ENCODE measurements around the gene CYP4A11.
"Not testable (repeated sequence)": the region's sequence is repeated elsewhere in the genome, so short reads cannot be mapped to it uniquely, and the experiment has no call there.

Gene CYP4A11, protein sequence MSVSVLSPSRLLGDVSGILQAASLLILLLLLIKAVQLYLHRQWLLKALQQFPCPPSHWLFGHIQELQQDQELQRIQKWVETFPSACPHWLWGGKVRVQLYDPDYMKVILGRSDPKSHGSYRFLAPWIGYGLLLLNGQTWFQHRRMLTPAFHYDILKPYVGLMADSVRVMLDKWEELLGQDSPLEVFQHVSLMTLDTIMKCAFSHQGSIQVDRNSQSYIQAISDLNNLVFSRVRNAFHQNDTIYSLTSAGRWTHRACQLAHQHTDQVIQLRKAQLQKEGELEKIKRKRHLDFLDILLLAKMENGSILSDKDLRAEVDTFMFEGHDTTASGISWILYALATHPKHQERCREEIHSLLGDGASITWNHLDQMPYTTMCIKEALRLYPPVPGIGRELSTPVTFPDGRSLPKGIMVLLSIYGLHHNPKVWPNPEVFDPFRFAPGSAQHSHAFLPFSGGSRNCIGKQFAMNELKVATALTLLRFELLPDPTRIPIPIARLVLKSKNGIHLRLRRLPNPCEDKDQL

DNA sequence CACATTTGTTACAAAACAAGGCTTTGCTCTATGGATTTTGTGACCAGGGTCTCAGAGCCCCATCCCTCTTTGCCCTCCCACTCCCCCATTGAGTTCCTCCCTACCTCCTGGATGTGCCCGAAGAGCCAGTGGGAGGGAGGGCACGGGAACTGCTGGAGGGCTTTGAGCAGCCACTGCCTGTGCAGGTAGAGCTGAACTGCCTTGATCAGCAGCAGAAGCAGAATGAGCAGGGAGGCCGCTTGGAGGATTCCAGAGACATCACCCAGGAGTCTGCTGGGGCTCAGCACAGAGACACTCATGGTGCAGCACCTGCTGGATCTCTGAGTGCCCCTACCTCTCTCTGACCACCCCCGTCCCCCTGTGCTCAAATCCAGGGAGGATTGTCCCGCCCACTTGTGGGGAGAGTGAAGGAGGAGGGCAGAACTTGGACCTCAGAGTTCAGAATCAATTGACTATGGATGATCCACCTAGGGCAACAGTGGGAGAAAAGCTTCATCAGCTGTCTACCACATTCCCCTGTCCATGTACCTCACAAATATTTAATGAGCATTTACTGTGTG is at the start of gene CYP4A11:
TSS of gene CYP4A11 (minus strand) at position 342 of the 560 bp plus-strand sequence. CDS start at position 299, 43 bp downstream.
- Histone ChIP-seq H3K36me3 (ENCODE audit: control insufficient read depth in 2 of 2, insufficient read depth in 2 of 2, low read length in 2 of 2) (no peaks in the 10 kb centered on the region), H3K27me3 (ENCODE audit: control insufficient read depth in 1 of 2, insufficient read depth in 2 of 2, low read length in 2 of 2) (no peaks in the 10 kb centered on the region), H3K27ac (ENCODE audit: low read length) (no peak within 1 kb of the TSS), H3K9me3 (ENCODE audit: control insufficient read depth in 2 of 2, low read length in 2 of 2) (no peaks in the 10 kb centered on the region), H3K4me1 (ENCODE audit: control insufficient read depth, insufficient read depth, low read length) (no peaks in the 10 kb centered on the region), H3K9ac (ENCODE audit: low read length in 2 of 2) (no peak within 1 kb of the TSS), H3K4me3 (ENCODE audit: low read length in 2 of 2) (no peak within 1 kb of the TSS)

DNA sequence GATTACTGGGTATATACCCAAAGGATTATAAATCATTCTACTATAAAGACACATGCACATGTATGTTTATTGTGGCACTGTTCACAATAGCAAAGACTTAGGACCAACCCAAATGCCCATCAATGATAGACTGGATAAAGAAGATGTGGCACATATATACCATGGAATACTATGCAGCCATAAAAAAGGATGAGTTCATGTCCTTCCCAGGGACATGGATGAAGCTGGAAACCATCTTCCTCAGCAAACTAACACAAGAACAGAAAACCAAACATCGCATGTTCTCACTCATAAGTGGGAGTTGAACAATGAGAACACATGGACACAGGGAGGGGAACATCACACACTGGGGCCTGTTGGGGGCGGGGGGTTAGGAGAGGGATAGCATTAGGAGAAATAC is 49.3 kb upstream of the CYP4A11 start:
- H3K27ac ChIP-seq (ENCODE audit: low read length); H3K27me3 ChIP-seq (ENCODE audit: control insufficient read depth in 1 of 2, insufficient read depth in 2 of 2, low read length in 2 of 2); H3K36me3 ChIP-seq (ENCODE audit: control insufficient read depth in 2 of 2, insufficient read depth in 2 of 2, low read length in 2 of 2); H3K4me1 ChIP-seq (ENCODE audit: control insufficient read depth, insufficient read depth, low read length); H3K4me3 ChIP-seq (ENCODE audit: low read length in 2 of 2); H3K9ac ChIP-seq (ENCODE audit: low read length in 2 of 2); H3K9me3 ChIP-seq (ENCODE audit: control insufficient read depth in 2 of 2, low read length in 2 of 2): not testable (repeated sequence)

DNA sequence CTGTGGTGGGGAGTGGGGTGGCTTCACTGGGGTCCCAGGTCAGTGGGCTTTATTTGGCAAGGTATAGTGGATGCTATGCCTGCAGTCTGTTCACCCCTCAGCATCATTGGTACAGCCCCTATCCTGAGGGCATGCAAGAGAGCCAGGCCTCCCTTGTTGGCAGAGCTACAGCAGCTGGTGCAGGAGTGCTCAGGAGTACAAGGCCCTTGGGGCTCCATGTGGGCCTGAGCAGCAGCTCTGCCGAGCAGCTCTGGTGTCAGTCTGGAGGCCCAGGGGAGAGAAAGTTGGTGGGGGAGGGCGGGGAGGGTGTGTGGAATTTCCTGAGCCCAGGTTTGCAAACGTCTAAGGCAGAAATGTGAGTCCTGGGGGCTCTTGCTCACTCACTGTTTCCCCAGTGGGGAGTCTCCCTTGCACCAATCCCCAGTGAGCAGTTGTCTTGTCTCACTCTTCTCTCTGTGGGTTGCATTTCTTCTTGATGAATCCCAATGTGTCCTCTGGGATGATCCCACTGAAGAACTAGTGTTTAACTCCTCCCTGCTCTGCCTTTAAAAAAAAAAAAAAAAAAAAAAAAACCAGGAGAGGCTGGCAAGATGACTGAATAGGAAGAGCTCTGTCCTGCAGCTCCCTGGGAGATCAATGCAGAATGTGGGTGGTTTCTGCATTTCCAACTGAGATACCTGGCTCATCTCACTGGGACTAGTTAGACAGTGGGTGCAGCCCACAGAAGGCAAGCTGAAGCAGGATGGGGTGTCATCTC is 42.7 kb upstream of the CYP4A11 start:
- H3K4me1 ChIP-seq (ENCODE audit: control insufficient read depth, insufficient read depth, low read length): no peaks in the 10 kb centered on the region

DNA sequence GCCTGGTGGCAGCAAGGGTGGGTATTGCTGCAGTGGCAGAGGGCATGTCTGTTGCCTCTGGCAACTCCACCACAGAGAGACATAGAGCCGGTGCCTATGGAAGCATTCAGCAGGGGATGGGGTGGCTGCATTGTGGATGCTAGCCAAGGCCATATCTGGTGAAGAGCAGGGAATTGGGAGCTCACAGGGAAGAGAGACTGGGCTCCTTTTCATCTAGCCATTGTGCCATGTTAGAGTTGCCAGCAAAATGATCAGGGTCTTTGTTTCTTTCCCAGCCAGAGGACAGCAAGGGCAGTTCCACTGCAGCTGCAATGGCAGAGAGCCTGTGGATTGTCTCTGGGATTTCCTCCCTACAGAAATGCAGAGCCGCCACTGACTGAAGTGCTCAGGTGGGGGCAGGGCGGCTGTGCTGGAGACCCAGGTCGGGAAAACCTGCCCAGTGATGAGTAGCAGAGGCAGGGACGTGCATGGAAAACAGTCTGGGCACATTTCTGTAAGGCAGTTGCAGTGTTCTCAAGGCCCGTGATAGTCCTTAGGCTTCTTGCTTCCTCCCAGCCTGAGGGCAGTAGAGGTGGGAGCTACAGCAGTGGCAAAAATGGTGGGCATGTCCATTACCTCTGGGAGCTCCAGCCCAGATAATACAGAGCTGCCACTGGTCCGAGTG is 42.0 kb upstream of the CYP4A11 start:
- Histone ChIP-seq H3K27me3 (ENCODE audit: control insufficient read depth in 1 of 2, insufficient read depth in 2 of 2, low read length in 2 of 2) (peaks cover 0 to 4% of the 10 kb centered on the region in 2 donors), H3K9me3 (ENCODE audit: control insufficient read depth in 2 of 2, low read length in 2 of 2) (no peaks in the 10 kb centered on the region), H3K4me1 (ENCODE audit: control insufficient read depth, insufficient read depth, low read length) (no peaks in the 10 kb centered on the region), H3K27ac (ENCODE audit: low read length) (no peak overlapping the region), H3K9ac (ENCODE audit: low read length in 2 of 2) (no peak overlapping the region), H3K36me3 (ENCODE audit: control insufficient read depth in 2 of 2, insufficient read depth in 2 of 2, low read length in 2 of 2) (no peaks in the 10 kb centered on the region), H3K4me3 (ENCODE audit: low read length in 2 of 2) (no peak overlapping the region)

More for the DNA sequence above, 42.7 kb upstream of the CYP4A11 start:
- Histone ChIP-seq H3K4me3 (ENCODE audit: low read length in 2 of 2) (no peak overlapping the region), H3K9me3 (ENCODE audit: control insufficient read depth in 2 of 2, low read length in 2 of 2) (no peaks in the 10 kb centered on the region), H3K36me3 (ENCODE audit: control insufficient read depth in 2 of 2, insufficient read depth in 2 of 2, low read length in 2 of 2) (no peaks in the 10 kb centered on the region), H3K27ac (ENCODE audit: low read length) (no peak overlapping the region), H3K9ac (ENCODE audit: low read length in 2 of 2) (no peak overlapping the region), H3K27me3 (ENCODE audit: control insufficient read depth in 1 of 2, insufficient read depth in 2 of 2, low read length in 2 of 2) (peaks cover 0 to 4% of the 10 kb centered on the region in 2 donors)

DNA sequence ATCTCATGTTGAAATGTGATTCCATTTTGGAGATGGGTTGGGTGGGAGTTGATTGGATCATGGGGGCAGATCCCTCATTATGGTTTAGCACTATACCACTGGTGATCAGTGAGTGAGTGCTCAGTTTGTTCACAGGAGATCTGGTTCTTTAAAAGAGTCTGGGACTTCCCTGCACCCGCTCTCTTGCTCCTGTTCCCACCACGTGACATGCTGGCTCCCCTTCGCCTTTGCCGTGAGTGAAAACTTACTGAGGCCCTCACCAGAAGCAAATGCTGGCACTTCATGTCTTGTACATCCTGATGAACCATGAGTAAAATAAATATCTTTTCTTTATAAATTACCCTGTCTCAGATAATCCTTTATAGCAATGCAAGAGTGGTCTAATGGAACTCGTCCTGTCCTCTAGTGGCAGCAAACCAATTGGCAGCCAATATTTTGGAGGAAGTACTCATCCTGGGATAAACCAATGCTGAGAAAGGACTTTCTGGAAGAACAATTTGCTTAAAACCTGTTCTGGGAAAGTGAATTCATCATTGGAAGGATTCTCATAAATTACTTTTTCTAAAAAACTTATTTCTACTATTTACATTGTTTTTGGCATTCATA is 27.8 kb upstream of the CYP4A11 start:
- H3K36me3 ChIP-seq (ENCODE audit: control insufficient read depth in 2 of 2, insufficient read depth in 2 of 2, low read length in 2 of 2): no peaks in the 10 kb centered on the region
- H3K4me3 ChIP-seq (ENCODE audit: low read length in 2 of 2): no peak overlapping the region
- peaks cover 0 to 4% of the 10 kb centered on the region in 2 donors for H3K9me3 ChIP-seq (ENCODE audit: control insufficient read depth in 2 of 2, low read length in 2 of 2)
- no peaks in the 10 kb centered on the region for H3K4me1 ChIP-seq (ENCODE audit: control insufficient read depth, insufficient read depth, low read length)
- no peak overlapping the region for H3K9ac ChIP-seq (ENCODE audit: low read length in 2 of 2)
- peaks cover 0 to 2% of the 10 kb centered on the region in 2 donors for H3K27me3 ChIP-seq (ENCODE audit: control insufficient read depth in 1 of 2, insufficient read depth in 2 of 2, low read length in 2 of 2)
- no peak overlapping the region for H3K27ac ChIP-seq (ENCODE audit: low read length)

DNA sequence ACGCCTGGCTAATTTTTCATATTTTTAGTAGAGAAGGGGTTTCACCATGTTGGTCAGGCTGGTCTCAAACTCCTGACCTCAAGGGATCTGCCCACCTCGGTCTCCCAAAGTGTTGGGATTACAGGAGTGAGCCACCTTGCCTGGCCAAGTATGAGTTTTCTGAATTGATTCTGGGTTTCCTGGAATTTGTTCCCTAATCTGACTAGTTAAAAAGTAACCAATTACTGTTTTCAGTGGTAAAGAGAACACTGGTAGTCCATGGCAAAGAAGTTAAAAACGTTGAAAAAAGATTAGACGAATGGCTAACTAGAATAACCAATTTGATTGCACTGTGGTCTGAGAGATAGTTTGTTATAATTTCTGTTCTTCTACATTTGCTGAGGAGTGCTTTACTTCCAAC is 21.0 kb upstream of the CYP4A11 start:
- not testable (repeated sequence) for H3K27ac ChIP-seq (ENCODE audit: low read length); H3K36me3 ChIP-seq (ENCODE audit: control insufficient read depth in 2 of 2, insufficient read depth in 2 of 2, low read length in 2 of 2); H3K27me3 ChIP-seq (ENCODE audit: control insufficient read depth in 1 of 2, insufficient read depth in 2 of 2, low read length in 2 of 2); H3K9me3 ChIP-seq (ENCODE audit: control insufficient read depth in 2 of 2, low read length in 2 of 2); H3K9ac ChIP-seq (ENCODE audit: low read length in 2 of 2); H3K4me3 ChIP-seq (ENCODE audit: low read length in 2 of 2); H3K4me1 ChIP-seq (ENCODE audit: control insufficient read depth, insufficient read depth, low read length)

DNA sequence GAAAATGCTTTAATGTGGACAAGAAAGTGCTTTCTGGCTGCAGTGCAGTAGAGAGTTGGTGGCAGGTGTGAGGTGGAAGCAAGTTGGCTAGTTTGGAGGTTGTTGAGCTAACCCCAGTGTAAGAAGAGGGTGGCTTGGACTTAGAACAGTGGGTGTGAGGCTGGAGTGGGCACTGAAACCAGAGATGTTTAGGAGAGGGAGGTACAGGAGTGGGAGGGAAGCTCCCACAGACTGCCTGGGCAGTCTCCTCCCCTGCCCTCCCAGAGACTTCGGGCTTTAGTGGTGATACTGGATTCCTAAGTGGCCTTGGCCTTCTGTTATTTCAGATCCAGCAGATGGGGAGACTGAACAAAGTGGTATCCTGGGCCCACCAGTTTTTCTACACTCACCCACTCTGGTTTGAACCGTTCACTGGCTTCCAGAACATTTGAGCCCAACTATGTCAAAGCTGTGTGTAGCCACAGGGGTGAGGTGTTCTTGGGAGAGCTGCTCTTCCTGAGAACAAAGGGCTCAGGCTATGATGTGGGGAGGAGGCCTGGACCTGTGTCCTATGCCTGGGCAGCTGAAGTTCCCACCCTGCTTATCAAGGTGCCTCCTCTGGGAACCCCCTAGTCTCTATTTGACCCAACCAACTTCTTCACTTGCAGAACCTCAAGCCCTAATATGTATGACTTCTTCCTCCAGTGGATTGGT is 19.9 kb upstream of the CYP4A11 start:
- H3K9ac ChIP-seq (ENCODE audit: low read length in 2 of 2): no peak overlapping the region
- H3K27me3 ChIP-seq (ENCODE audit: control insufficient read depth in 1 of 2, insufficient read depth in 2 of 2, low read length in 2 of 2): no peaks in the 10 kb centered on the region
- no peak overlapping the region for H3K27ac ChIP-seq (ENCODE audit: low read length)
- peaks cover 0 to 4% of the 10 kb centered on the region in 2 donors for H3K9me3 ChIP-seq (ENCODE audit: control insufficient read depth in 2 of 2, low read length in 2 of 2)
- H3K4me1 ChIP-seq (ENCODE audit: control insufficient read depth, insufficient read depth, low read length): no peaks in the 10 kb centered on the region
- H3K36me3 ChIP-seq (ENCODE audit: control insufficient read depth in 2 of 2, insufficient read depth in 2 of 2, low read length in 2 of 2): no peaks in the 10 kb centered on the region
- no peak overlapping the region for H3K4me3 ChIP-seq (ENCODE audit: low read length in 2 of 2)

DNA sequence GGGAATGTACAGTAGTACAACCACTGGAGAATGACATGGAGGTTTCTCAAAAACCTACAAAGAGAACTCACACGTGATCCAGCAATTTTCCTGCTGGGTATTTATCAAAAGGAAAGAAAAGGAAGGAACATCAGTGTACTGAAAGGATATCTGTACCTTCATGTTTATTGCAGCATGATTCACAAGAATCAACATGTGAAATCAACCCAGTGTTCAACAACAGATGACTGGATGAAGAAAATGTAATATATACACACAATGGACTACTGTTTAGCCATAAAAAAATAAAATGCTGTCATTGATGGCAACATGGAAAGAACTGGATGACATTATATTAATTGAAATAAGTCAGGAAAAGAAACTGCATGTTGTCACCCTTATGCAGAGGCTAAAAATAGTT is 19.0 kb upstream of the CYP4A11 start:
- H3K27ac ChIP-seq (ENCODE audit: low read length): no peak overlapping the region
- H3K27me3 ChIP-seq (ENCODE audit: control insufficient read depth in 1 of 2, insufficient read depth in 2 of 2, low read length in 2 of 2): no peaks in the 10 kb centered on the region
- no peak overlapping the region for H3K9ac ChIP-seq (ENCODE audit: low read length in 2 of 2)
- no peaks in the 10 kb centered on the region for H3K36me3 ChIP-seq (ENCODE audit: control insufficient read depth in 2 of 2, insufficient read depth in 2 of 2, low read length in 2 of 2)
- no peak overlapping the region for H3K4me3 ChIP-seq (ENCODE audit: low read length in 2 of 2)
- H3K9me3 ChIP-seq (ENCODE audit: control insufficient read depth in 2 of 2, low read length in 2 of 2): no peaks in the 10 kb centered on the region
- H3K4me1 ChIP-seq (ENCODE audit: control insufficient read depth, insufficient read depth, low read length): no peaks in the 10 kb centered on the region

DNA sequence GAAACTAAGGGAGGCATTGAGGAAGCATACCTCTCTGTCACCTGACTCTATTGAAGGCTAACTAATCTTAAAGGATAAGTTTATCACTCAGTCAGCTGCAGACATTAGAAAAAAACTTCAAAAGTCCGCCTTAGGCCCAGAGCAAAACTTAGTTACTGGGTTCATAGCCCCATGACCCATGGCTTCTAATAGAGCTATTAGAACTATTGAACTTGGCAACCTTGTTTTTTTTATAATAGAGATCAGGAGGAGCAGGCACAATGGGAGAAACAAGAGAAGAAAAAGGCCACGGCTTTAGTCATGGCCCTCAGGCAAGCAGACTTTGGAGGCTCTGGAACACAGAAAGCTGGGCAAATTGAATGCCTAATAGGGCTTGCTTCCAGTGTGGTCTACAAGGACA is 13.8 kb upstream of the CYP4A11 start:
- H3K27ac ChIP-seq (ENCODE audit: low read length); H3K4me1 ChIP-seq (ENCODE audit: control insufficient read depth, insufficient read depth, low read length); H3K4me3 ChIP-seq (ENCODE audit: low read length in 2 of 2); H3K27me3 ChIP-seq (ENCODE audit: control insufficient read depth in 1 of 2, insufficient read depth in 2 of 2, low read length in 2 of 2); H3K9ac ChIP-seq (ENCODE audit: low read length in 2 of 2); H3K36me3 ChIP-seq (ENCODE audit: control insufficient read depth in 2 of 2, insufficient read depth in 2 of 2, low read length in 2 of 2); H3K9me3 ChIP-seq (ENCODE audit: control insufficient read depth in 2 of 2, low read length in 2 of 2): not testable (repeated sequence)

DNA sequence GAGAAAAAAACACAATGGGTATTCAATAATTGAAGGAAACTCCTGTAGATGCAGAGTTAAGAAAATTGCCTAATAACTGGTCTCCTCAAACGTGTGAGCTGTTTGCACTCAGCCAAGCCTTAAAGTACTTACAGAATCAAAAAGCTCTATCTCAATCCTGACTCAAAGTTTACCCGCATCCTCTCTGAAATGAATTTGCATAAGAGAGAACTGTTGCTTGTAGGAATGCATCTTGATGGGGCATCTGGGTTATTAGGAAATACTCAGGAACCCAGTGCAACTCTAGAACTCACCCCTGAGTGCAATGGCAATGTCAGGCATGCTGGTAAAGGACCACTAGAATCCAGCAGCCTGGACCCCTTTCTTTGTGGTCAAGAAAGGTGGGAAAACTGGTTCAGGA is 12.6 kb upstream of the CYP4A11 start:
- H3K36me3 ChIP-seq (ENCODE audit: control insufficient read depth in 2 of 2, insufficient read depth in 2 of 2, low read length in 2 of 2); H3K9me3 ChIP-seq (ENCODE audit: control insufficient read depth in 2 of 2, low read length in 2 of 2); H3K27me3 ChIP-seq (ENCODE audit: control insufficient read depth in 1 of 2, insufficient read depth in 2 of 2, low read length in 2 of 2); H3K4me3 ChIP-seq (ENCODE audit: low read length in 2 of 2); H3K27ac ChIP-seq (ENCODE audit: low read length); H3K9ac ChIP-seq (ENCODE audit: low read length in 2 of 2); H3K4me1 ChIP-seq (ENCODE audit: control insufficient read depth, insufficient read depth, low read length): not testable (repeated sequence)
